K562 treated with DMSO at 1 percent for 12 hours (cell line): ENCODE data around the gene HSFY2. TPM values are rescaled to one million over a fixed set of nuclear protein-coding genes. Genes with fewer than 3 reads are reported as not detected.

ENCODE experiments used
- total RNA-seq: library from RNA; unstranded; fragments of 300-600 nt; gene quantifications from 2 replicates; pipeline ENCODE4 v1.2.3, GENCODE V29; 2022; ENCODE audit not compliant: insufficient read depth

Gene HSFY2
- not detected in 2 replicates for total RNA-seq

GRCh38 chrY:18773635-18774034 is at the start of gene HSFY2:
HSFY2 (minus strand) TSS chrY:18773735; CDS start chrY:18773618, 117 bp downstream.

Other genes with a start within 250 kb of the HSFY2 start
- gene HSFY1, start 227.0 kb downstream of the HSFY2 start, total RNA-seq: not detected in 2 replicates